Measurements from ENCODE around the gene ASCC2. TPM values are rescaled to one million over a fixed set of nuclear protein-coding genes. Genes with fewer than 3 reads are reported as not detected.

The ASCC2 gene
- total RNA-seq, 1 donor from 2014 or later, result 46.9 TPM

Other genes starting within 250 kb of the ASCC2 start
- 17.3 TPM for gene NF2, start 234.6 kb downstream of the ASCC2 start, total RNA-seq
- gene CABP7, start 118.3 kb downstream of the ASCC2 start, total RNA-seq, result not detected
- 11.1 TPM for gene ZMAT5, start 71.3 kb downstream of the ASCC2 start, total RNA-seq
- gene UQCR10, start 70.9 kb downstream of the ASCC2 start, total RNA-seq, result 65.5 TPM
- 12.8 TPM for gene MTMR3, start 44.9 kb upstream of the ASCC2 start, total RNA-seq
- gene HORMAD2, start 242.2 kb upstream of the ASCC2 start, total RNA-seq, result 1.5 TPM